H1 (cell line): ENCODE data around the gene SMARCA2. TPM values are rescaled to one million over a fixed set of nuclear protein-coding genes. Genes with fewer than 3 reads are reported as not detected.

Experiments
- CTCF ChIA-PET: fragments of 300-600 bp; sonication (Branson Sonifier 250); formaldehyde crosslinking; loops from one replicate; lab custom pipeline; 2021; ENCODE audit not compliant: partially characterized antibody; lab: Charles Lee
- POLR2A ChIA-PET: fragments of 300-600 bp; sonication (Branson Sonifier 250); formaldehyde crosslinking; loops from one replicate; lab custom pipeline; 2021; ENCODE audit warnings: inconsistent platforms; ENCODE audit not compliant: partially characterized antibody; lab: Charles Lee
- DNase-seq, 2 experiments: peaks; one replicate each; pipeline versions ENCODE4 v3.0.0 to v3.0.0-alpha.2; 2010 to 2022; ENCODE audit warnings: low spot score in 2 of 2, low read depth in 1 of 2, mixed read lengths in 1 of 2
- FAIRE-seq: peaks from 2 replicates; lab custom pipeline; 2011; peaks lifted over from hg19 to GRCh38; lab: Jason Lieb, UNC
- H2AFZ ChIP-seq: 2 replicates; pipeline ENCODE4 v1.8.1; 2012; ENCODE audit warnings: low read length, inconsistent platforms
- H2AK5ac ChIP-seq: 2 replicates; pipeline ENCODE4 v1.6.1; 2013; ENCODE audit warnings: low read depth, low read length
- H2BK120ac ChIP-seq: replicated peaks from 2 replicates; pipeline ENCODE3; 2013; ENCODE audit warnings: low read depth, low read length, inconsistent platforms
- H2BK12ac ChIP-seq: 2 replicates; pipeline ENCODE4 v1.6.1; 2013; ENCODE audit warnings: low read depth, low read length
- H2BK15ac ChIP-seq: 2 replicates; pipeline ENCODE4 v1.6.1; 2013; ENCODE audit warnings: low read length
- H2BK20ac ChIP-seq: 2 replicates; pipeline ENCODE4 v1.6.1; 2013; ENCODE audit warnings: low read length
- H2BK5ac ChIP-seq: 2 replicates; pipeline ENCODE4 v1.6.1; 2013; ENCODE audit warnings: low read depth, low read length
- H3K14ac ChIP-seq: 2 replicates; pipeline ENCODE4 v1.6.1; 2013; ENCODE audit warnings: inconsistent platforms; ENCODE audit not compliant: insufficient read length
- H3K18ac ChIP-seq: 2 replicates; pipeline ENCODE4 v1.6.1; 2013; ENCODE audit warnings: low read length; ENCODE audit errors: extremely low read depth
- H3K23ac ChIP-seq: 2 replicates; pipeline ENCODE4 v1.6.1; 2013; ENCODE audit warnings: inconsistent platforms; ENCODE audit not compliant: insufficient read length
- H3K23me2 ChIP-seq: 2 replicates; pipeline ENCODE4 v1.6.1; 2013; ENCODE audit warnings: low read depth, low read length
- H3K27ac ChIP-seq: 2 replicates; pipeline ENCODE4 v1.6.1; 2011; ENCODE audit warnings: low read depth, low read length, inconsistent platforms
- H3K27me3 ChIP-seq, 4 experiments: replicated peaks in 1 of 4; 1 replicate in 1 of 4; 2 replicates in 3 of 4; pipeline versions ENCODE4 v1.6.1 to v1.8.1; 2011 to 2013; ENCODE audit warnings: low read length in 3 of 4, mild to moderate bottlenecking in 3 of 4, inconsistent platforms in 2 of 4, mixed read lengths in 2 of 4, moderate library complexity in 1 of 4; ENCODE audit not compliant: control insufficient read depth in 3 of 4, insufficient read depth in 3 of 4; ENCODE audit errors: extremely low read depth in 1 of 4
- H3K36me3 ChIP-seq, 4 experiments: 2 replicates each; pipeline versions ENCODE4 v1.6.1 to v1.8.1; 2011 to 2013; ENCODE audit warnings: mild to moderate bottlenecking in 4 of 4, low read length in 3 of 4, moderate library complexity in 2 of 4, control low read depth in 1 of 4, inconsistent platforms in 1 of 4; ENCODE audit not compliant: insufficient read depth in 4 of 4, control insufficient read depth in 2 of 4
- H3K4ac ChIP-seq: replicated peaks from 2 replicates; pipeline ENCODE3; 2013; ENCODE audit warnings: low read length, low read depth, mixed read lengths, inconsistent platforms; ENCODE audit not compliant: insufficient read length
- H3K4me1 ChIP-seq, 4 experiments: replicated peaks in 1 of 4; 1 replicate in 1 of 4; 2 replicates in 3 of 4; pipeline versions ENCODE4 v1.6.1 to v1.8.1; 2011 to 2013; ENCODE audit warnings: low read length in 3 of 4, inconsistent platforms in 2 of 4, mixed read lengths in 1 of 4; ENCODE audit not compliant: insufficient read depth in 4 of 4, control insufficient read depth in 3 of 4
- H3K4me2 ChIP-seq, 2 experiments: 2 replicates each; pipeline versions ENCODE4 v1.6.1 to v1.8.1; 2011 to 2013; ENCODE audit warnings: low read depth in 2 of 2, low read length in 2 of 2, control low read depth in 1 of 2, inconsistent platforms in 1 of 2, mild to moderate bottlenecking in 1 of 2; ENCODE audit not compliant: insufficient read depth in 1 of 2
- H3K4me3 ChIP-seq, 4 experiments: fragments of 200-600, 300-600 bp in 1 of 4; sonication (generic), shearing (Covaris generic), sonication (Bioruptor Twin) in 1 of 4; 2 replicates each; pipeline versions ENCODE4 v1.5.1 to v1.8.1; 2011 to 2016; ENCODE audit warnings: low read length in 4 of 4, low read depth in 3 of 4, control low read depth in 2 of 4, inconsistent platforms in 2 of 4, mild to moderate bottlenecking in 2 of 4, mixed read lengths in 1 of 4, moderate library complexity in 1 of 4; ENCODE audit not compliant: insufficient read depth in 2 of 4; ENCODE audit errors: extremely low read depth in 1 of 4
- H3K56ac ChIP-seq: replicated peaks from 2 replicates; pipeline ENCODE3; 2013; ENCODE audit warnings: low read depth, mild to moderate bottlenecking, mixed read lengths, low read length, inconsistent platforms; ENCODE audit not compliant: insufficient read length
- H3K79me1 ChIP-seq: 2 replicates; pipeline ENCODE4 v1.6.1; 2013; ENCODE audit warnings: low read depth, low read length, control low read depth
- H3K79me2 ChIP-seq, 2 experiments: 2 replicates each; pipeline versions ENCODE4 v1.6.1 to v1.8.1; 2012 to 2013; ENCODE audit warnings: low read length in 2 of 2, mild to moderate bottlenecking in 2 of 2, inconsistent platforms in 1 of 2; ENCODE audit not compliant: insufficient read depth in 2 of 2, control insufficient read depth in 1 of 2
- H3K9ac ChIP-seq, 4 experiments: replicated peaks in 1 of 4; 1 replicate in 1 of 4; 2 replicates in 3 of 4; pipeline versions ENCODE4 v1.6.1 to v1.8.1; 2011 to 2013; ENCODE audit warnings: low read depth in 3 of 4, low read length in 3 of 4, control low read depth in 2 of 4, mild to moderate bottlenecking in 2 of 4, moderate library complexity in 2 of 4, inconsistent platforms in 1 of 4; ENCODE audit errors: extremely low read depth in 1 of 4
- H3K9me3 ChIP-seq, 2 experiments: 2 replicates each; pipeline versions ENCODE4 v1.6.1 to v1.8.1; 2012 to 2013; ENCODE audit warnings: mild to moderate bottlenecking in 2 of 2, moderate library complexity in 2 of 2, control low read depth in 1 of 2, inconsistent platforms in 1 of 2, low read depth in 1 of 2, low read length in 1 of 2, mixed read lengths in 1 of 2; ENCODE audit not compliant: insufficient read depth in 2 of 2
- H4K20me1 ChIP-seq, 2 experiments: replicated peaks in 1 of 2; 2 replicates each; pipeline versions ENCODE3 to v1.8.1; 2011 to 2013; ENCODE audit warnings: inconsistent platforms in 2 of 2, low read length in 2 of 2, mild to moderate bottlenecking in 1 of 2; ENCODE audit not compliant: insufficient read depth in 2 of 2, control insufficient read depth in 1 of 2
- H4K5ac ChIP-seq: 2 replicates; pipeline ENCODE4 v1.6.1; 2013; ENCODE audit warnings: low read length, low read depth, mixed read lengths, inconsistent platforms; ENCODE audit not compliant: insufficient read length
- H4K8ac ChIP-seq: 2 replicates; pipeline ENCODE4 v1.8.0; 2013; ENCODE audit warnings: mild to moderate bottlenecking, moderate library complexity, low read length, inconsistent platforms; ENCODE audit not compliant: insufficient read depth; ENCODE audit errors: extremely low read depth
- H4K91ac ChIP-seq: replicated peaks from 2 replicates; pipeline ENCODE3; 2013; ENCODE audit warnings: low read length, mixed read lengths, inconsistent platforms; ENCODE audit not compliant: insufficient read length
- BRCA1 ChIP-seq: IDR thresholded peaks from 2 replicates; pipeline ENCODE4 v1.6.1; 2012; ENCODE audit warnings: low read depth, low read length, improper control_type of control experiment
- CHD1 ChIP-seq: IDR thresholded peaks from 2 replicates; pipeline ENCODE4 v1.6.1; 2012; ENCODE audit warnings: low read depth, low read length, improper control_type of control experiment
- EGR1 ChIP-seq: IDR thresholded peaks from 2 replicates; pipeline ENCODE4 v1.6.1; 2011; ENCODE audit warnings: low read depth, low read length, borderline replicate concordance
- GTF2F1 ChIP-seq: IDR thresholded peaks from 2 replicates; pipeline ENCODE4 v1.6.1; 2012; ENCODE audit warnings: low read depth, low read length, improper control_type of control experiment, borderline replicate concordance
- HDAC2 ChIP-seq, 2 experiments: fragments of 300-600 bp in 1 of 2; sonication (generic) in 1 of 2; IDR thresholded peaks; 2 replicates each; pipeline ENCODE4 v1.6.1; 2011 to 2012; ENCODE audit warnings: low read depth in 2 of 2, low read length in 2 of 2, mild to moderate bottlenecking in 2 of 2, moderate library complexity in 2 of 2, borderline replicate concordance in 1 of 2, inconsistent platforms in 1 of 2
- JUND ChIP-seq: IDR thresholded peaks from 2 replicates; pipeline ENCODE4 v1.6.1; 2011; ENCODE audit warnings: mild to moderate bottlenecking, improper control_type of control experiment, low read length
- SIRT6 ChIP-seq: IDR thresholded peaks from one replicate; pipeline ENCODE4 v1.7.1; 2012; ENCODE audit warnings: low read length, inconsistent platforms
- USF2 ChIP-seq: IDR thresholded peaks from 2 replicates; pipeline ENCODE4 v1.6.1; 2011; ENCODE audit warnings: low read length, improper control_type of control experiment
- WGBS, 2 experiments: shearing (Covaris generic) in 1 of 2; methylation state at CpG; one replicate each; pipeline versions ENCODE4 v1.1.6 to v1.1.7; 2013 to 2015; ENCODE audit warnings: low lambda C conversion rate in 2 of 2, mixed read lengths in 2 of 2, inconsistent platforms in 1 of 2, low coverage in 1 of 2, missing lambda C conversion rate in 1 of 2; ENCODE audit not compliant: insufficient replicate concordance in 2 of 2, insufficient coverage in 1 of 2, insufficient read length in 1 of 2; ENCODE audit errors: extremely low coverage in 1 of 2, missing lambda C conversion rate in 1 of 2; 5-methylcytosine and 5-hydroxymethylcytosine counted together
- polyA plus RNA-seq, 7 experiments: library from polyadenylated mRNA; depleted of rRNA in 3 of 7; stranded (reverse) in 5 of 7; unstranded in 2 of 7; fragments of >200 nt in 5 of 7; fragments of 200-250 nt in 2 of 7; gene quantifications; 1 replicate in 5 of 7; 2 replicates in 1 of 7; 4 replicates in 1 of 7; pipeline versions ENCODE4 v1.2.1 to v1.2.3, GENCODE V29; 2011 to 2013; ENCODE audit warnings: missing spikeins in 2 of 7, mixed read lengths in 2 of 7
- total RNA-seq: library from RNA; stranded (reverse); fragmentation: NEBNext Ultra II Directional; extraction: Animal tissue kit (Norgen Biotek cat#: 25700); gene quantifications from 2 replicates; pipeline ENCODE4 v1.2.1, GENCODE V29; 2021
- TF ChIP-seq, protein P1 (sequence below), 3 experiments: IDR thresholded peaks; 1 replicate in 2 of 3; 2 replicates in 1 of 3; pipeline versions ENCODE4 v1.5.1 to v1.6.1; 2011; ENCODE audit warnings: low read length in 3 of 3, mild to moderate bottlenecking in 3 of 3, inconsistent platforms in 2 of 3, low read depth in 1 of 3, moderate library complexity in 1 of 3; ENCODE audit not compliant: insufficient read depth in 1 of 3; ENCODE audit errors: control extremely low read depth in 1 of 3

SMARCA2 gene
- total and polyA plus RNA-seq, 2 of the 8 experiments (the other 6 are each of a cell fraction or from before 2014, with no cell fraction given), result 6.3 to 21.7 TPM

GRCh38 chr9:2122299-2122698 lies 107.2 kb downstream of the SMARCA2 start:
- Histone ChIP-seq H3K4me3 (no peak overlapping the region), H2AFZ (no peak overlapping the region), H2BK5ac (no peak overlapping the region), H3K79me2 (no peaks in the 10 kb centered on the region), H3K14ac (no peak overlapping the region), H4K5ac (no peak overlapping the region), H2AK5ac (no peak overlapping the region), H4K91ac (no peak overlapping the region), H3K4ac (no peak overlapping the region), H2BK12ac (no peak overlapping the region), H3K4me1 (no peaks in the 10 kb centered on the region), H3K56ac (no peak overlapping the region), H3K79me1 (no peaks in the 10 kb centered on the region), H4K8ac (no peak overlapping the region), H3K4me2 (no peak overlapping the region), H2BK20ac (no peak overlapping the region), H3K23ac (no peak overlapping the region), H3K27me3 (no peaks in the 10 kb centered on the region), H3K27ac (no peak overlapping the region), H2BK120ac (no peak overlapping the region), H4K20me1 (no peaks in the 10 kb centered on the region), H3K18ac (no peak overlapping the region), H2BK15ac (no peak overlapping the region), H3K23me2 (no peaks in the 10 kb centered on the region), H3K9me3 (no peaks in the 10 kb centered on the region), H3K36me3 (no peaks in the 10 kb centered on the region), H3K9ac (no peak overlapping the region)
- no peak for DNase-seq
- CTCF ChIA-PET, result interaction anchor here (0.6 to 4.4 kb wide), 12 partner anchors 9 to 610 kb away, joined by 3 to 26 read pairs (median 3); no protein-coding TSS in a partner anchor
- POLR2A ChIA-PET, result no interaction called here
- WGBS, 2 experiments, result 93% methylated on average over 3 of the region's 3 CpGs; no CpG with 5 or more reads in 1 of the 2 experiments
- TF ChIP-seq EGR1 (no peak), CHD1 (no peak), SIRT6 (no peak), USF2 (no peak), BRCA1 (no peak), JUND (no peak), GTF2F1 (no peak), HDAC2 (IDR thresholded peaks at IDR 0.05; ENCODE audit: borderline replicate concordance in 1 of 2, low read depth in 2 of 2, low read length in 2 of 2) (no peak)
- TF ChIP-seq, protein P1, sequence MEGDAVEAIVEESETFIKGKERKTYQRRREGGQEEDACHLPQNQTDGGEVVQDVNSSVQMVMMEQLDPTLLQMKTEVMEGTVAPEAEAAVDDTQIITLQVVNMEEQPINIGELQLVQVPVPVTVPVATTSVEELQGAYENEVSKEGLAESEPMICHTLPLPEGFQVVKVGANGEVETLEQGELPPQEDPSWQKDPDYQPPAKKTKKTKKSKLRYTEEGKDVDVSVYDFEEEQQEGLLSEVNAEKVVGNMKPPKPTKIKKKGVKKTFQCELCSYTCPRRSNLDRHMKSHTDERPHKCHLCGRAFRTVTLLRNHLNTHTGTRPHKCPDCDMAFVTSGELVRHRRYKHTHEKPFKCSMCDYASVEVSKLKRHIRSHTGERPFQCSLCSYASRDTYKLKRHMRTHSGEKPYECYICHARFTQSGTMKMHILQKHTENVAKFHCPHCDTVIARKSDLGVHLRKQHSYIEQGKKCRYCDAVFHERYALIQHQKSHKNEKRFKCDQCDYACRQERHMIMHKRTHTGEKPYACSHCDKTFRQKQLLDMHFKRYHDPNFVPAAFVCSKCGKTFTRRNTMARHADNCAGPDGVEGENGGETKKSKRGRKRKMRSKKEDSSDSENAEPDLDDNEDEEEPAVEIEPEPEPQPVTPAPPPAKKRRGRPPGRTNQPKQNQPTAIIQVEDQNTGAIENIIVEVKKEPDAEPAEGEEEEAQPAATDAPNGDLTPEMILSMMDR (IDR thresholded peaks at IDR 0.05; ENCODE audit: control extremely low read depth in 1 of 3, insufficient read depth in 1 of 3, low read depth in 1 of 3, low read length in 3 of 3), result no peak
- FAIRE-seq, result no peak
